NT2/D1 (cell line): ENCODE measurements around the gene SCAPER.

Experiments
- SUZ12 ChIP-seq: IDR thresholded peaks from 2 replicates; pipeline ENCODE4 v1.6.1; 2011; ENCODE audit not compliant: insufficient read length, insufficient read depth; ENCODE audit errors: extremely low read depth
- YY1 ChIP-seq: IDR thresholded peaks from 2 replicates; pipeline ENCODE4 v1.6.1; 2011; ENCODE audit not compliant: insufficient read length, insufficient read depth
- ZNF274 ChIP-seq: IDR thresholded peaks from 2 replicates; pipeline ENCODE4 v1.6.1; 2011; ENCODE audit warnings: mild to moderate bottlenecking, low read depth, low read length

GRCh38 chr15:76795217-76795616 is 109.9 kb downstream of the SCAPER start:
- no peak for TF ChIP-seq YY1
- TF ChIP-seq SUZ12 = no peak
- no peak for TF ChIP-seq ZNF274
